Osteoblast (primary cell): Measurements from ENCODE around the gene HIKESHI. TPM values are rescaled to one million over a fixed set of nuclear protein-coding genes. Genes with fewer than 3 reads are reported as not detected.

ENCODE experiments used
- DNase-seq: peaks from one replicate; pipeline ENCODE4 v3.0.0; 2011; ENCODE audit warnings: low spot score, mixed read lengths; ENCODE audit not compliant: insufficient read length; ENCODE audit errors: missing footprints
- H2AFZ ChIP-seq: 2 replicates; pipeline ENCODE4 v1.6.0; 2011; ENCODE audit warnings: mild to moderate bottlenecking, low read length
- H3K27ac ChIP-seq: 2 replicates; pipeline ENCODE4 v1.5.1; 2011; ENCODE audit warnings: mild to moderate bottlenecking, low read depth, low read length, moderate library complexity
- H3K27me3 ChIP-seq: 2 replicates; pipeline ENCODE4 v1.6.0; 2012; ENCODE audit warnings: mild to moderate bottlenecking, control low read depth, inconsistent platforms, low read length, moderate library complexity; ENCODE audit not compliant: insufficient read depth
- H3K36me3 ChIP-seq: 2 replicates; pipeline ENCODE4 v1.5.1; 2011; ENCODE audit warnings: mild to moderate bottlenecking, low read length, control low read depth, moderate library complexity; ENCODE audit not compliant: insufficient read depth
- H3K4me1 ChIP-seq: 2 replicates; pipeline ENCODE4 v1.5.1; 2011; ENCODE audit warnings: mild to moderate bottlenecking, low read length, control low read depth, moderate library complexity; ENCODE audit not compliant: insufficient read depth
- H3K4me2 ChIP-seq: 2 replicates; pipeline ENCODE4 v1.6.0; 2011; ENCODE audit warnings: mild to moderate bottlenecking, low read length; ENCODE audit not compliant: insufficient read depth
- H3K4me3 ChIP-seq: fragments of 200-600 bp; sonication (generic); 3 replicates; pipeline ENCODE4 v1.5.1; 2012; ENCODE audit warnings: mild to moderate bottlenecking, low read length, inconsistent platforms; ENCODE audit not compliant: insufficient read depth
- H3K79me2 ChIP-seq: 2 replicates; pipeline ENCODE4 v1.6.0; 2012; ENCODE audit warnings: mild to moderate bottlenecking, low read length, control low read depth, inconsistent platforms; ENCODE audit not compliant: insufficient read depth
- H3K9me3 ChIP-seq: 2 replicates; pipeline ENCODE4 v1.5.1; 2011; ENCODE audit warnings: low read depth, low read length, control low read depth
- H4K20me1 ChIP-seq: 2 replicates; pipeline ENCODE4 v1.6.0; 2012; ENCODE audit warnings: mild to moderate bottlenecking, low read length, control low read depth; ENCODE audit not compliant: insufficient read depth
- total RNA-seq: library from RNA; depleted of rRNA; stranded (reverse); fragments of >200 nt; gene quantifications from 2 replicates; pipeline ENCODE4 v1.2.3, GENCODE V29; 2012
- TF ChIP-seq, protein P1 (sequence below): IDR thresholded peaks from 2 replicates; pipeline ENCODE4 v1.5.1; 2011; ENCODE audit warnings: mild to moderate bottlenecking, low read depth, low read length, moderate library complexity; ENCODE audit errors: extremely low read depth

The HIKESHI gene
- total RNA-seq, 1 donor: 65.9 TPM

GRCh38 chr11:86265194-86265593 lies 36.8 kb upstream of the HIKESHI start:
- DNase-seq: no peak
- H3K9me3 ChIP-seq: no peaks in the 10 kb centered on the region
- TF ChIP-seq, protein P1, sequence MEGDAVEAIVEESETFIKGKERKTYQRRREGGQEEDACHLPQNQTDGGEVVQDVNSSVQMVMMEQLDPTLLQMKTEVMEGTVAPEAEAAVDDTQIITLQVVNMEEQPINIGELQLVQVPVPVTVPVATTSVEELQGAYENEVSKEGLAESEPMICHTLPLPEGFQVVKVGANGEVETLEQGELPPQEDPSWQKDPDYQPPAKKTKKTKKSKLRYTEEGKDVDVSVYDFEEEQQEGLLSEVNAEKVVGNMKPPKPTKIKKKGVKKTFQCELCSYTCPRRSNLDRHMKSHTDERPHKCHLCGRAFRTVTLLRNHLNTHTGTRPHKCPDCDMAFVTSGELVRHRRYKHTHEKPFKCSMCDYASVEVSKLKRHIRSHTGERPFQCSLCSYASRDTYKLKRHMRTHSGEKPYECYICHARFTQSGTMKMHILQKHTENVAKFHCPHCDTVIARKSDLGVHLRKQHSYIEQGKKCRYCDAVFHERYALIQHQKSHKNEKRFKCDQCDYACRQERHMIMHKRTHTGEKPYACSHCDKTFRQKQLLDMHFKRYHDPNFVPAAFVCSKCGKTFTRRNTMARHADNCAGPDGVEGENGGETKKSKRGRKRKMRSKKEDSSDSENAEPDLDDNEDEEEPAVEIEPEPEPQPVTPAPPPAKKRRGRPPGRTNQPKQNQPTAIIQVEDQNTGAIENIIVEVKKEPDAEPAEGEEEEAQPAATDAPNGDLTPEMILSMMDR: no peak
- H3K27me3 ChIP-seq: no peaks in the 10 kb centered on the region
- no peaks in the 10 kb centered on the region for H3K4me1 ChIP-seq
- peaks cover 12% of the 10 kb centered on the region for H3K79me2 ChIP-seq
- H2AFZ ChIP-seq: no peak overlapping the region
- H3K36me3 ChIP-seq: peaks cover 12% of the 10 kb centered on the region
- no peaks in the 10 kb centered on the region for H4K20me1 ChIP-seq
- H3K27ac ChIP-seq: no peak overlapping the region
- no peak overlapping the region for H3K4me2 ChIP-seq
- H3K4me3 ChIP-seq: no peak overlapping the region

DNA sequence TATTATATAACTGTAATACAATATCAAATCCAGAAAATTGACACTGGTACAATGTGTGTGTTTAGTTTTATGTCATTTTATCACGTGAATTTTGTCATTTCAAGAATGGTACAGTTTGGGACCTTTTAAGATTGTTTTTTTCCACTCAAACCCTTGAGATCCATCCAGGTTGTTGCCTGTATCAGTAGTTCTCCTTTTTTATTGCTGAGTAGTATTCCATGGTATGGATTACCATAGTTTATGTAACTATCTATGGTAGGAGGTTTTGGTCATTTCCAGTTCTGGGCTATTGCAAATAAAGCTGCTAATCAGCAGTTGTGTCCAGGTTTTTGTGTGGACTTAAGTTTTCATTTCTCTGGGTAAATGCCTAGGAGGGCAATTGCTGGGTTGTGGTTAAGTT lies 32.4 kb upstream of the HIKESHI start:
- no peaks in the 10 kb centered on the region for H3K27me3 ChIP-seq
- no peaks in the 10 kb centered on the region for H3K4me1 ChIP-seq
- no peak for DNase-seq
- no peaks in the 10 kb centered on the region for H3K9me3 ChIP-seq
- peaks cover 40% of the 10 kb centered on the region for H3K79me2 ChIP-seq
- no peak overlapping the region for H2AFZ ChIP-seq
- H3K4me2 ChIP-seq: no peak overlapping the region
- H3K4me3 ChIP-seq: no peak overlapping the region
- no peak overlapping the region for H3K27ac ChIP-seq
- H3K36me3 ChIP-seq: peaks cover 9% of the 10 kb centered on the region
- H4K20me1 ChIP-seq: no peaks in the 10 kb centered on the region
- TF ChIP-seq, protein P1: no peak

- H3K9me3 ChIP-seq: no peaks in the 10 kb centered on the region
- TF ChIP-seq, protein P1: peak; percentile 28
- no peak overlapping the region for H3K4me3 ChIP-seq
- no peak overlapping the region for H3K27ac ChIP-seq
- peaks cover 3% of the 10 kb centered on the region for H4K20me1 ChIP-seq
- peaks cover 45% of the 10 kb centered on the region for H3K79me2 ChIP-seq
- H3K4me2 ChIP-seq: no peak overlapping the region
- DNase-seq: no peak
- H3K36me3 ChIP-seq: peaks cover 24% of the 10 kb centered on the region
- no peak overlapping the region for H2AFZ ChIP-seq
- no peaks in the 10 kb centered on the region for H3K4me1 ChIP-seq
- no peaks in the 10 kb centered on the region for H3K27me3 ChIP-seq
Observed at GRCh38 chr11:86274503-86274902, 27.5 kb upstream of the HIKESHI start.

- Histone ChIP-seq H3K27ac (no peak overlapping the region), H3K27me3 (no peaks in the 10 kb centered on the region), H2AFZ (no peak overlapping the region), H3K4me2 (no peak overlapping the region), H3K36me3 (peaks cover 20% of the 10 kb centered on the region), H4K20me1 (peaks cover 3% of the 10 kb centered on the region), H3K4me1 (no peaks in the 10 kb centered on the region), H3K4me3 (no peak overlapping the region), H3K9me3 (no peaks in the 10 kb centered on the region), H3K79me2 (peaks cover 41% of the 10 kb centered on the region)
- no peak for DNase-seq
- TF ChIP-seq, protein P1: no peak
Observed at GRCh38 chr11:86274999-86275398, 27.0 kb upstream of the HIKESHI start.
